HG03135 (cell line): ENCODE data around the gene NSRP1.
"Not testable (repeated sequence)": the region's sequence is repeated elsewhere in the genome, so short reads cannot be mapped to it uniquely, and the experiment has no call there.

Experiments used
- ATAC-seq: cut with Tn5 transposase; IDR thresholded peaks from one replicate; pipeline ENCODE4 v1.9.1; 2021; ENCODE audit warnings: mild to moderate bottlenecking, moderate library complexity; ENCODE audit not compliant: unreplicated experiment

The NSRP1 gene, protein sequence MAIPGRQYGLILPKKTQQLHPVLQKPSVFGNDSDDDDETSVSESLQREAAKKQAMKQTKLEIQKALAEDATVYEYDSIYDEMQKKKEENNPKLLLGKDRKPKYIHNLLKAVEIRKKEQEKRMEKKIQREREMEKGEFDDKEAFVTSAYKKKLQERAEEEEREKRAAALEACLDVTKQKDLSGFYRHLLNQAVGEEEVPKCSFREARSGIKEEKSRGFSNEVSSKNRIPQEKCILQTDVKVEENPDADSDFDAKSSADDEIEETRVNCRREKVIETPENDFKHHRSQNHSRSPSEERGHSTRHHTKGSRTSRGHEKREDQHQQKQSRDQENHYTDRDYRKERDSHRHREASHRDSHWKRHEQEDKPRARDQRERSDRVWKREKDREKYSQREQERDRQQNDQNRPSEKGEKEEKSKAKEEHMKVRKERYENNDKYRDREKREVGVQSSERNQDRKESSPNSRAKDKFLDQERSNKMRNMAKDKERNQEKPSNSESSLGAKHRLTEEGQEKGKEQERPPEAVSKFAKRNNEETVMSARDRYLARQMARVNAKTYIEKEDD

DNA sequence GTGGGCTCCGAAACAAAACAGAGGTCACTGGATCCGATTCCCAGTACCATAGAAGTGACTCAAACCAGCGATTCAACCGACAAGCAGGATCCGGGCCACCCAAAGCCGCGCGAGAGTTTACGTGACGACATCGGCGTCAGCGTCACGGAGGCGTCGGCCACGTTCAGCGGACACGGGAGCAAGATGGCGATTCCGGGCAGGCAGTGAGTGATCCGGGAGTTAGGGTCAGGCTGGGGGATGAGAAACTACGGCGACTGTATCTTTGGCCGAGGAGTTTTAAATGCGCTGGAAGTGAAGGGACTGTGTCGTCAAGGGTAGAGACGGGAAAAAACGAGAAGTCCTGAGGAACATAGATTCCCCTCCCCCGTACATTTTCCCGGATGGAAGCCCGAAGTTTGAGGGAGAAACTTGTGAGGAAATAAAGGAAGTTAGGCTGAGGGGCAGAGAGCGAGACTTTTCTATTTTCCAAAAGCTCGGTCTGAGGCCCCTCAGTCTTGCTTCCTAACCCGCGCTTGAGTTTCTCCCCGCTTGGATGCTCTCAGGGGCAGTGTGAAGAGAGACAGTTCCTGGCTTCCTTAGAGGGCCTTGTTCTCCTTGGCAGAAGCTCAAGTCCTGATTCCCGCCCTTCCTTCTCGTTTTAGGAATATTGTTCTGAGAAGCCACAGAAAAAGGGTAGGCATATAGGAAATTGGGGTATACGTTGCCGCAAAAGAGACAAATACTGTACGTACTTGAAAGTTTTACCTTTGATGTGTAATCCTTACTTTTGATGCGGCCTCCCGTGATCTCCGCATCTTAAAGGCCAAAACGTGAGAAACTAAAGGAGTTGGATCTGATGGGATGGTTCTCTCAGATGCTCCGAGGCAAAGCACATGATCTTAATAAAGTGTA, at the start of gene NSRP1:
NSRP1 (plus strand) TSS at position 156 of the 891 bp plus-strand sequence; CDS start at position 184, 28 bp downstream.
- ATAC-seq = peak; percentile 74

GRCh38 chr17:30068465-30068864, 48.2 kb upstream of the NSRP1 start:
- ATAC-seq = no peak

- ATAC-seq = no peak
Measured at GRCh38 chr17:30074254-30074653, 42.4 kb upstream of the NSRP1 start.

DNA sequence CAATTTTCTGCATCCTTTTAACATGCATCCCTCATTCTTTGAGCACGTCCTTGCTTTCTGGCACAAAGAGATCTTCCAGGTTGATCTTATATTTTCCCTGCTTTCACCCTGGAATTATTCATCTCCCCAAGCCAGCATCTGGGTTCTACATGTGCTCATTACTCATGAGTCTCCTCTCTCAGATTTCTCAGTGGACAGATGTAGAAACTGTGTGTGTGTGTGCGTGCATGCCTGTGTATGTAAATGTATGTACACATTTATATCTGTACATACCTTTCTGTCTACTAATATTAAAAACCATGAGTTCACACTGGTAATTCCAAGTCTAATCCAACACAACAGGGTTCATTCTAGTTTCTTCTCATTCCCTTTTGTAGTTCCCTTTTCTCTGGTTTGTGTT, 41.9 kb upstream of the NSRP1 start:
- ATAC-seq = no peak

DNA sequence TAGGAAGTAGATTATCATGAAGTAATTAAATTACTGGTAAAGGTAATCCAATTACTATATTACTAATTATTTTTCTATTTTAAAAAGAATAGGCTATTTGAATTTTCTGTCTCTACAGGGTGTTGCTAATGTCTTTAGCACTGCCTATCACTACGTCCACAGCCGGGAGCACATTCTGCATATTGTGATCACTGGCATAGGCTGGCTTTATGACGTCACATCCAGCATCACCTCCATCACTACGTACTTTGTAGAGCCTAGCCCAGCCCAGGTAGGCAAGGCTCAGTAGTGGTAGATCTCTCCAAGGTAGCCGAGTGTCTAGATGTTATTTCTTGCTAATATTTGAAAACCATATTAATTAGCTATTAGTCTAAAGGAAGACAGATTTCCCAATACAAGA, 33.8 kb upstream of the NSRP1 start:
- no peak for ATAC-seq

DNA sequence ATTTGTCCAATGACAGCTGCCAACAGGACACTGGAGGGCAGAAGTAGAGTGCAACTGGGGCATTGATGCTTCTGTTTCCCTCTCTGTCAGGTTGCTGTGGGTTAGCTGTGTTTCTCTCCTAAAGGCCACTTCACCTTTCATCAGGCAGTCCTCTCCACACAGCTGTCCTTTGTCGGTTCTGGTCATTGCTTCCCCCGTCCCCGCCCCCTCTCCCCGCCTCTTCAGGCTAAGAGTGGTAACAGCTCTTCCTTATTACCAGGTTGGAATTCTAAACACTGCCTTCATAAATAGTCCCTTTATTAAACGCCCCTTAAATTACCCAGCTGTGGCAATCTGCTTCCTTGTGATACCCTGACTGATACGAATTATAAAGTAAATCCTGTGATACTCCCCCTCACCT, 31.8 kb upstream of the NSRP1 start:
- ATAC-seq = no peak

DNA sequence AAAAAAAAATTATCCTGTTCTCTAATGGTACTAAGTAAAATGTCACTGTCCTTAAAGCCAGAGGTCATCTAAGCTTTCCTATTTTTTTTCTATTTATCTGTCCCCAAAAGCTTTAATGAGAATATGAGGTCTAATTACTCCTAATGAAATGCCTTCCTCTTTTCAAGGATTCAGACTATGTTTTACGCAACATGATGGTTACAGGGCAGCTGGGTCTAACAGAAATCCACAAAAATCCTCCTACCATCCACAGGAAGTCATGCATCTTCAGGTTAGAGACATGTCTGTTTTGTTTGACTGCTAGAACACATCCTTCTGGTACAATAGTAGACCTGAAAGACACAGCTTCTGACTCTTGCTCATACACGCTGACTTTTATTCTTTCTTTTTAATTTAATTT, 29.7 kb upstream of the NSRP1 start:
- ATAC-seq = no peak

- ATAC-seq = not testable (repeated sequence)
Measured at GRCh38 chr17:30087431-30087830, 29.2 kb upstream of the NSRP1 start.

GRCh38 chr17:30091121-30091670, 25.4 kb upstream of the NSRP1 start:
- no peak for ATAC-seq

DNA sequence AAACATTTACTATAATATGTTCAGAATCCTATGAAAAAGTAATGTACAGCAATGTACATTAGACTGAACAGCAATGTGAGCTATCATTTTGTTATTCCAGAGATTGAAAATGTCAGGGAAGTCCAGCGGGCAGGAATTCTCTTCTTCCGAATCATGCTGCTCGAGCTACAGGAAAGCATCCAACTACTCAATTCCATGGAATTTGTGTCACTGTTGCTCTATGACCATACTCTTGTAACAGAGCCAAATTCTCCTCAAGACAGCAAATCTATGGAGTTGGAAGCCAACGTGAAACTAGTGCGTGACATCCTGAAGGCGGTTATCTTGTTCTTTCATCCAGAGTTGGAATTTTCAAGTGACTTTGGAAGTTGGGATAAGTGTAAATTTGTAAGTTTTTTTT, 24.8 kb upstream of the NSRP1 start:
- ATAC-seq = no peak

DNA sequence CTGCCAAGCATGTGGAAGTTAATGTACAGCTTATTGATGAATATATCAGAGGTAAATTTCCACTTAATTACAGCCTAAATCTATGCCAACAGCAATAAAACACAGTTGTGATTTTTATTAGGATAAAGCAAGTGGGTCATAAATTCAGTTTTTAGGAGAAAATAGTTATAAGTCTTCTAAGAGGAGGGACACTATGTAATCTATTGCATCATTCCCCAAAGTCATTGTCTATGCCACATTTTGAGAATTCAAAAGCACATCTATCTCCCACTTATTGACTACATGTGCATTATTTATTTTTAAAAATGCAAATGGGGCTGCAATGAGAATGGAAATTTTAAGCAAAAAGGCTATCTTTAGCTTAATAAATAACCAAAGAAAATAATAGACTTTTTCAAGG, 23.7 kb upstream of the NSRP1 start:
- no peak for ATAC-seq

- ATAC-seq = no peak
Measured at GRCh38 chr17:30093463-30094147, 23.0 kb upstream of the NSRP1 start.

GRCh38 chr17:30095507-30096244, 20.9 kb upstream of the NSRP1 start:
- no peak for ATAC-seq

DNA sequence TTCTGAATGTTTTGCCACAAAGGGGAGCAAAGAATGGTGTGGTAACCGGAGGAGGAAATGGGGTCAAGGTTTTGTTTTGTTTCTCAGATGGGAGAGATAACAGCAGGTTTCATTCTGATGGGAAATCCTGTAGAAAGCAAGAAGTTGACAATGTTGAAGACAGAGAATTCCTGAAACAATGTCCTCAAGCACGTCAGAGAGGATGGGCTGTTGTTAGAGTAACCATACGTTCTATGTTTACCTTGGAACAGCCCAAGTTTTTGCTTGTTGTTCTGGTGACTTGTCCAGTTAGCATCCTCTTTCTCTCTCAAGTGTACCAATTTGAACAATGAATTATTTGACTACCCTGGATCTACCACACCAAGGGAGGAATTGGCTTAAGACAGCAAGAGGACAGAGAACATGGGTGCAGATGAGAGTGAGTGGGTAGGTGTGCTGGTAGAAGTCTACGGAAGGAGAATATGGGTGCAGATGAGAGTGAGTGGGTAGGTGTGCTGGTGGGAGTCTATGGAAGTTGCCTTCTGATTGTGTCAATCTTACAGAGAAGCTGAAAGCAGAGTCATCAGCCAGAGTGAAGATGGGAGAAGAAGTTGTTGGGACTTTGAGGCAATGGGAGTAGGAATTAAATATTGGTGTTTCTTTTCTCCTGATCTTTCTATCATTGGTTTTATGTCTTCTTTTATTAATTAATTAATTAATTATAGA, 14.8 kb upstream of the NSRP1 start:
- no peak for ATAC-seq

GRCh38 chr17:30103921-30104320, 12.7 kb upstream of the NSRP1 start:
- ATAC-seq = no peak

DNA sequence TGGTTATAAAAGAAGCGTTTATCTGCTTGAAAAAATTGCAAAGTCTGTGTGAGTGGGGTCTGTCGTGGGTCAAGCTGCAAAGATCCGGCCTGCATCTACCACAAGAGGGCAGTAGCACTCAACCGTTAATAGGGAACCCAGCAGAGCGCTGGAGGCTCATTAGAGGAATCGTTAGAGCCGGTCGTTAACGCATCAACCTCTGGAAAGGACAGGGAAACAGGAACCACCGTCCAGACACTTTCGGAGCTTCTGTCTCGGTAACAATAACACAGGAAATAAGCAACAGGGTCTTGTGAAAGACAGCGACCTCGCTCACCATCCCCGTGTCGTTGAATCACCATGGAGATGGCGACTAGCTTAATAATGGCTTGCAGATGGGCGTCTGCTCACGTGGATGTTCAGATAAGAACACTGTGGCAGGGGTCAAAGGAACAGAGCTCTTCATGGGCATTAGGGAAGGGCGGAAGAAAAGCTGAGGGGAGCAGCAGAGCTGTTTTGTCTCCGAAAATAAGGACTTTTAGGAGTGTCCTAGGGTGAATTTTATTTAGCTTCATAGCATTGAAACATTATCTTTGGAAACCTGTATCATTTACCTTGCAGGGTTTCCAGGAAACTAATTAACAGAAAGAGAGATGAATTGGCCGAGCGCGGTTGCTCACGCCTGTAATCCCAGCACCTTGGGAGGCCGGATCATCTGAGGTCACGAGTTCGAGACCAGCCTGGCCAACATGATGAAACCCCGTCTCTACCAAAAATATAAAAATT, 11.9 kb upstream of the NSRP1 start:
- ATAC-seq = peak; percentile 66

GRCh38 chr17:30112794-30113193, 3.8 kb upstream of the NSRP1 start:
- no peak for ATAC-seq

DNA sequence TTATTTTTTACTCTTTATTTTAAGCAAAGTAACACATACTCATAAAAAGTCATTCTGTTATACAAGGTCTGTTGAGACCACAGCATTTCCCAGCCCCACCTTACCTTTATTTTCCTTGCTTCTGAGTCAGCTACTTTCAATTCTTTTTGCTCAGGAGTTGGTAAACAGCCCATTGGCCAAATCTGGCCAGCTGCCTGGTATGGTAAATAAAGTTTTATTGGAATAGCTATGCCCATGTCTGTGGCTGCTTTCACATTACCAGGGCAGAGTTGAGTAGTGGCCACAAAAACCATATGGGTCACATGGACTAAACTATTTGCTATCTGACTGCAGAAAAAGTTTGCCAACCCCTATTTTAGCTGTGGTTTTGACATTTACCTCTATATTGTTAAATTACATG, 3.4 kb upstream of the NSRP1 start:
- ATAC-seq = no peak

GRCh38 chr17:30116345-30116660, 313 bp upstream of the NSRP1 start:
- ATAC-seq = peak; percentile 30
